Activated T-cell treated with anti-CD3 and anti-CD28 coated beads, Interleukin-2, amount 50 U/mL, for 72 hours (primary cell): ENCODE measurements around the gene ADNP2. TPM values are rescaled to one million over a fixed set of nuclear protein-coding genes. Genes with fewer than 3 reads are reported as not detected.

Source experiments
- ATAC-seq, 2 donors: fragments of 150-1000 bp; cut with Tn5 transposase; replicated peaks in 1 of 2; 2 replicates each; pipeline ENCODE4 v1.10.0; 2021; ENCODE audit warnings: moderate library complexity in 2 of 2, mild to moderate bottlenecking in 1 of 2
- DNase-seq, 2 donors: peaks; one replicate each; pipeline ENCODE4 v3.0.0; 2021 to 2022; ENCODE audit warnings: mixed read lengths in 1 of 2
- H3K27ac Mint-ChIP-seq: one replicate; pipeline ENCODE4 v1.8.0; 2022; ENCODE audit warnings: mild to moderate bottlenecking, moderate library complexity, mixed read lengths
- H3K27me3 Mint-ChIP-seq: one replicate; pipeline ENCODE4 v1.8.0; 2022; ENCODE audit warnings: low read depth, mixed read lengths
- H3K36me3 Mint-ChIP-seq, 2 donors: one replicate each; pipeline ENCODE4 v1.8.0; 2022; ENCODE audit warnings: mixed read lengths in 2 of 2, mild to moderate bottlenecking in 1 of 2; ENCODE audit not compliant: insufficient read depth in 2 of 2
- H3K4me1 Mint-ChIP-seq: one replicate; pipeline ENCODE4 v1.8.0; 2022; ENCODE audit warnings: low read depth, mixed read lengths
- H3K4me3 Mint-ChIP-seq, 2 donors: one replicate each; pipeline ENCODE4 v1.8.0; 2022; ENCODE audit warnings: mild to moderate bottlenecking in 2 of 2, mixed read lengths in 2 of 2, moderate library complexity in 2 of 2
- H3K9me3 Mint-ChIP-seq, 2 donors: one replicate each; pipeline ENCODE4 v1.8.0; 2022; ENCODE audit warnings: mixed read lengths in 2 of 2
- total RNA-seq, 2 donors: library from RNA; stranded (reverse); gene quantifications; one replicate each; pipeline ENCODE4 v1.2.3, GENCODE V29; 2022

ADNP2 gene
- total RNA-seq, 2 donors from 2014 or later = 25.1 to 33.4 TPM

- H3K4me3 Mint-ChIP-seq = no peak overlapping the region
- H3K4me1 Mint-ChIP-seq = peaks cover 22% of the 10 kb centered on the region
- ATAC-seq = no peak
Measured at GRCh38 chr18:80171054-80171872, 62.2 kb downstream of the ADNP2 start.

GRCh38 chr18:80172056-80172455, 63.0 kb downstream of the ADNP2 start:
- H3K27ac Mint-ChIP-seq = no peak overlapping the region
- DNase-seq (no peak), ATAC-seq (no peak)
- H3K27me3 Mint-ChIP-seq = peaks cover 69% of the 10 kb centered on the region
- peaks cover 22% of the 10 kb centered on the region for H3K4me1 Mint-ChIP-seq
- H3K36me3 Mint-ChIP-seq = peaks cover 0 to 2% of the 10 kb centered on the region in 2 donors
- H3K9me3 Mint-ChIP-seq = no peaks in the 10 kb centered on the region
- no peak overlapping the region for H3K4me3 Mint-ChIP-seq

More at GRCh38 chr18:80171054-80171872, 62.2 kb downstream of the ADNP2 start:
- Mint-ChIP-seq H3K36me3 (peaks cover 0 to 2% of the 10 kb centered on the region in 2 donors), H3K9me3 (no peaks in the 10 kb centered on the region), H3K27ac (no peak overlapping the region), H3K27me3 (peaks cover 68% of the 10 kb centered on the region)
- DNase-seq = peak; percentile 57 to 77

- Mint-ChIP-seq H3K36me3 (peaks cover 0 to 2% of the 10 kb centered on the region in 2 donors), H3K27ac (no peak overlapping the region), H3K9me3 (no peaks in the 10 kb centered on the region), H3K4me3 (no peak overlapping the region), H3K4me1 (peaks cover 22% of the 10 kb centered on the region), H3K27me3 (peaks cover 72% of the 10 kb centered on the region)
- no peak for DNase-seq
- ATAC-seq = no peak
Measured at GRCh38 chr18:80173060-80173459, 64.0 kb downstream of the ADNP2 start.

GRCh38 chr18:80175451-80176204, 66.6 kb downstream of the ADNP2 start:
- ATAC-seq = peak; percentile 94 to 97
- H3K4me3 Mint-ChIP-seq = peak overlapping the region in 1 of 2 donors; percentile 51
- H3K36me3 Mint-ChIP-seq = peaks cover 0 to 2% of the 10 kb centered on the region in 2 donors
- peak; percentile 53 to 66 for DNase-seq
- H3K27ac Mint-ChIP-seq = peak overlapping the region; percentile 40
- H3K4me1 Mint-ChIP-seq = peaks cover 22% of the 10 kb centered on the region
- no peaks in the 10 kb centered on the region for H3K9me3 Mint-ChIP-seq
- peaks cover 59% of the 10 kb centered on the region for H3K27me3 Mint-ChIP-seq

GRCh38 chr18:80176334-80177073, 67.4 kb downstream of the ADNP2 start:
- no peak for ATAC-seq
- peaks cover 54% of the 10 kb centered on the region for H3K27me3 Mint-ChIP-seq
- peaks cover 0 to 2% of the 10 kb centered on the region in 2 donors for H3K36me3 Mint-ChIP-seq
- H3K27ac Mint-ChIP-seq = no peak overlapping the region
- peaks cover 16% of the 10 kb centered on the region for H3K4me1 Mint-ChIP-seq
- DNase-seq = no peak
- no peak overlapping the region for H3K4me3 Mint-ChIP-seq
- no peaks in the 10 kb centered on the region for H3K9me3 Mint-ChIP-seq

- H3K27me3 Mint-ChIP-seq = peaks cover 48% of the 10 kb centered on the region
- H3K4me1 Mint-ChIP-seq = peaks cover 13% of the 10 kb centered on the region
- H3K27ac Mint-ChIP-seq = no peak overlapping the region
- peaks cover 0 to 2% of the 10 kb centered on the region in 2 donors for H3K36me3 Mint-ChIP-seq
- DNase-seq (no peak), ATAC-seq (no peak)
- no peak overlapping the region for H3K4me3 Mint-ChIP-seq
- no peaks in the 10 kb centered on the region for H3K9me3 Mint-ChIP-seq
Measured at GRCh38 chr18:80177128-80177527, 68.1 kb downstream of the ADNP2 start.

- Mint-ChIP-seq H3K4me1 (peaks cover 13% of the 10 kb centered on the region), H3K4me3 (no peak overlapping the region), H3K27me3 (peaks cover 46% of the 10 kb centered on the region), H3K27ac (no peak overlapping the region), H3K36me3 (peaks cover 0 to 2% of the 10 kb centered on the region in 2 donors), H3K9me3 (no peaks in the 10 kb centered on the region)
- DNase-seq (no peak), ATAC-seq (no peak)
Measured at GRCh38 chr18:80178935-80179818, 70.1 kb downstream of the ADNP2 start.

GRCh38 chr18:80179857-80180558, 70.9 kb downstream of the ADNP2 start:
- Mint-ChIP-seq H3K9me3 (no peaks in the 10 kb centered on the region), H3K27ac (no peak overlapping the region), H3K27me3 (peaks cover 46% of the 10 kb centered on the region), H3K36me3 (peaks cover 0 to 2% of the 10 kb centered on the region in 2 donors), H3K4me3 (no peak overlapping the region), H3K4me1 (peaks cover 11% of the 10 kb centered on the region)
- ATAC-seq (no peak), DNase-seq (no peak)

GRCh38 chr18:80180778-80181564, 71.9 kb downstream of the ADNP2 start:
- H3K9me3 Mint-ChIP-seq = no peaks in the 10 kb centered on the region
- H3K27ac Mint-ChIP-seq = no peak overlapping the region
- DNase-seq = no peak
- H3K36me3 Mint-ChIP-seq = no peaks in the 10 kb centered on the region
- ATAC-seq = no peak
- peaks cover 36% of the 10 kb centered on the region for H3K27me3 Mint-ChIP-seq
- H3K4me3 Mint-ChIP-seq = no peak overlapping the region
- H3K4me1 Mint-ChIP-seq = peaks cover 2% of the 10 kb centered on the region

GRCh38 chr18:80181642-80182461, 72.8 kb downstream of the ADNP2 start:
- no peak overlapping the region for H3K4me3 Mint-ChIP-seq
- H3K36me3 Mint-ChIP-seq = no peaks in the 10 kb centered on the region
- H3K9me3 Mint-ChIP-seq = no peaks in the 10 kb centered on the region
- no peaks in the 10 kb centered on the region for H3K4me1 Mint-ChIP-seq
- peaks cover 30% of the 10 kb centered on the region for H3K27me3 Mint-ChIP-seq
- no peak for DNase-seq
- ATAC-seq = no peak
- H3K27ac Mint-ChIP-seq = no peak overlapping the region

GRCh38 chr18:80182855-80183254, 73.8 kb downstream of the ADNP2 start:
- H3K4me1 Mint-ChIP-seq = no peaks in the 10 kb centered on the region
- no peaks in the 10 kb centered on the region for H3K9me3 Mint-ChIP-seq
- H3K36me3 Mint-ChIP-seq = no peaks in the 10 kb centered on the region
- DNase-seq = no peak
- peaks cover 20% of the 10 kb centered on the region for H3K27me3 Mint-ChIP-seq
- H3K27ac Mint-ChIP-seq = no peak overlapping the region
- no peak overlapping the region for H3K4me3 Mint-ChIP-seq
- no peak for ATAC-seq
